Lung (tissue), 12 donors: ENCODE data around the gene SIDT2. TPM values are rescaled to one million over a fixed set of nuclear protein-coding genes. Genes with fewer than 3 reads are reported as not detected.

Source experiments
- ATAC-seq: fragments of 200-7000 bp; cut with Tn5 transposase; one replicate; pipeline ENCODE4 v1.9.1; 2020; ENCODE audit warnings: moderate number of reproducible peaks; ENCODE audit not compliant: insufficient read depth, low FRiP score
- DNase-seq, 3 donors: peaks; one replicate each; pipeline ENCODE4 v3.0.0-alpha.2; 2013 to 2017
- H3K27ac ChIP-seq, 2 donors: one replicate each; pipeline ENCODE4 v1.5.1; 2013; ENCODE audit warnings: mild to moderate bottlenecking in 2 of 2, moderate library complexity in 2 of 2, control low read depth in 1 of 2, inconsistent platforms in 1 of 2, low read depth in 1 of 2, low read length in 1 of 2
- H3K27me3 ChIP-seq, 3 donors: one replicate each; pipeline ENCODE4 v1.5.1; 2013; ENCODE audit warnings: low read length in 2 of 3; ENCODE audit not compliant: control insufficient read depth in 3 of 3, insufficient read depth in 3 of 3
- H3K36me3 ChIP-seq, 4 donors: one replicate each; pipeline ENCODE4 v1.5.1; 2013; ENCODE audit warnings: low read length in 4 of 4, mild to moderate bottlenecking in 1 of 4, moderate library complexity in 1 of 4; ENCODE audit not compliant: control insufficient read depth in 4 of 4, insufficient read depth in 4 of 4
- H3K4me1 ChIP-seq, 5 donors: one replicate each; pipeline ENCODE4 v1.5.1; 2013; ENCODE audit warnings: low read length in 5 of 5, mild to moderate bottlenecking in 2 of 5, moderate library complexity in 1 of 5; ENCODE audit not compliant: control insufficient read depth in 5 of 5, insufficient read depth in 5 of 5
- H3K4me3 ChIP-seq: one replicate; pipeline ENCODE4 v1.5.1; 2013; ENCODE audit warnings: mild to moderate bottlenecking, control low read depth, moderate library complexity
- H3K9ac ChIP-seq, 2 donors: one replicate each; pipeline ENCODE4 v1.5.1; 2013; ENCODE audit warnings: low read length in 2 of 2, control low read depth in 1 of 2; ENCODE audit not compliant: insufficient read depth in 1 of 2
- H3K9me3 ChIP-seq, 4 donors: one replicate each; pipeline ENCODE4 v1.5.1; 2013; ENCODE audit warnings: low read length in 3 of 4, mild to moderate bottlenecking in 1 of 4, moderate library complexity in 1 of 4; ENCODE audit not compliant: control insufficient read depth in 4 of 4, insufficient read depth in 3 of 4
- WGBS, 2 donors: extraction: QIAGEN DNeasy Blood & Tissue Kit; methylation state at CpG; one replicate each; pipeline ENCODE4 v1.1.7; 2013; 5-methylcytosine and 5-hydroxymethylcytosine counted together
- polyA plus RNA-seq, 2 donors: library from polyadenylated mRNA; stranded (reverse); fragments of 200-250 nt; gene quantifications; one replicate each; pipeline ENCODE4 v1.2.1, GENCODE V29; 2013
- total RNA-seq, 2 donors: library from RNA; depleted of rRNA in 1 of 2; stranded (reverse); fragments of >200 nt in 1 of 2; gene quantifications; one replicate each; pipeline ENCODE4 v1.2.1, GENCODE V29; 2014 to 2021
- TF ChIP-seq, protein P1 (sequence below): IDR thresholded peaks from 2 replicates; pipeline ENCODE4 v1.5.1; 2012; ENCODE audit warnings: mild to moderate bottlenecking; ENCODE audit errors: control extremely low read depth, extremely low read depth
- donor health status: control.
- donor health status: control.
- donor health status: Bipolar disorder and iron deficiency.
- donor health status: healthy.
- donor health status: DM: yes; HTN: yes; CAD: no.

Gene SIDT2
- total and polyA plus RNA-seq, 4 donors: 25.4 to 84.8 (median 38.4) TPM

DNA sequence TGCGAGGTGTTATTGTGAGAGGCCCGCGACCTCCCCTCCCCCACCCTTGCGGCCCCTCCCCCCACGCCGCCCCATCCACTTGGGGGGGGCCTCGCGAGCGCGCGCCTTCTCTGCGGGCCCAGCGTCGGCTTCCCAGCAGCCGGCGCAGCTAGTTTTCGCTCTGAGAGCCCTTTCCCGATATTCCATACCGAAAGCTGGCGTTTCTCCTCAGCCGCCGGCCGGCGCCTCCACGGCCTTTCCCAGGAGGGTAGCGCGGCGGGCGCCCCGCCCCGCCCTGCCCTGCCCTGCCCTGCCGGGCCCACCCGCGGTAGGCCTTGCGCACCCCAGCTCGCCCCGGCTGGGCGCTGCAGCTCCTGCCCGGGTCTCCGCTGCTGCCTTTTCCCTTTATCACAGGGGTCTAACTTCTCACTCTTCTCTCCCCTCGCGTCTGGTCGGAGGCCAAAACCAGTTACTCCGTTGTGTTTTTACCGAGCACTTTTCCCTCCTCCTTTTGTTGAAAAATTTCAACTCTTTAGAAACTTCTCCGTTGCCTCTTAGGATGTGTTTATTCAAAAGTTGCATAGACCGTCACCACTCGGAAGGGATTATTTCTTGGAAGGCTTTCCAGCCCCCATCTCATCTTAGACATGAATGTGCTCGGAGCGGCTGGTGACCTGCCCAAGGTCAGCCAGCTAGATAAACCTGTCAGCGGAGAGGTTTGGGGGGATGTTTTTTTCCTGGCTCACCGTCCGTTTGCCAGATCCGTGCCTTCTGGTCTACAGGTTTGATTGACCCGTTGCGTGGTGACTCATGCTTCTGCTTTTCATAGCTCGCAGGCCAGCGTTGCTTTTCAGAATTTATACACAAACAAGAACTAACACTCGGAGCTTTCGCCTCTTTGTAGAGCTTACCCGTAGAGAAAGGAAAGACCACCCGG, 33.8 kb upstream of the SIDT2 start:
- WGBS, 2 donors: 0% methylated on average over 45 to 62 of the region's 62 CpGs
- H3K27me3 ChIP-seq: no peaks in the 10 kb centered on the region
- H3K36me3 ChIP-seq: peaks cover 0 to 6% (median 5%) of the 10 kb centered on the region in 4 donors
- peak overlapping the region; percentile 91 to 92 for H3K27ac ChIP-seq
- peak overlapping the region; percentile 91 for H3K4me3 ChIP-seq
- TF ChIP-seq, protein P1, sequence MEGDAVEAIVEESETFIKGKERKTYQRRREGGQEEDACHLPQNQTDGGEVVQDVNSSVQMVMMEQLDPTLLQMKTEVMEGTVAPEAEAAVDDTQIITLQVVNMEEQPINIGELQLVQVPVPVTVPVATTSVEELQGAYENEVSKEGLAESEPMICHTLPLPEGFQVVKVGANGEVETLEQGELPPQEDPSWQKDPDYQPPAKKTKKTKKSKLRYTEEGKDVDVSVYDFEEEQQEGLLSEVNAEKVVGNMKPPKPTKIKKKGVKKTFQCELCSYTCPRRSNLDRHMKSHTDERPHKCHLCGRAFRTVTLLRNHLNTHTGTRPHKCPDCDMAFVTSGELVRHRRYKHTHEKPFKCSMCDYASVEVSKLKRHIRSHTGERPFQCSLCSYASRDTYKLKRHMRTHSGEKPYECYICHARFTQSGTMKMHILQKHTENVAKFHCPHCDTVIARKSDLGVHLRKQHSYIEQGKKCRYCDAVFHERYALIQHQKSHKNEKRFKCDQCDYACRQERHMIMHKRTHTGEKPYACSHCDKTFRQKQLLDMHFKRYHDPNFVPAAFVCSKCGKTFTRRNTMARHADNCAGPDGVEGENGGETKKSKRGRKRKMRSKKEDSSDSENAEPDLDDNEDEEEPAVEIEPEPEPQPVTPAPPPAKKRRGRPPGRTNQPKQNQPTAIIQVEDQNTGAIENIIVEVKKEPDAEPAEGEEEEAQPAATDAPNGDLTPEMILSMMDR: no peak
- ATAC-seq (peak; percentile 72), DNase-seq (peak; percentile 29 to 66 (median 58))
- H3K4me1 ChIP-seq: peaks cover 0 to 16% (median 4%) of the 10 kb centered on the region in 5 donors
- H3K9me3 ChIP-seq: no peaks in the 10 kb centered on the region
- H3K9ac ChIP-seq: peak overlapping the region; percentile 82 to 86

DNA sequence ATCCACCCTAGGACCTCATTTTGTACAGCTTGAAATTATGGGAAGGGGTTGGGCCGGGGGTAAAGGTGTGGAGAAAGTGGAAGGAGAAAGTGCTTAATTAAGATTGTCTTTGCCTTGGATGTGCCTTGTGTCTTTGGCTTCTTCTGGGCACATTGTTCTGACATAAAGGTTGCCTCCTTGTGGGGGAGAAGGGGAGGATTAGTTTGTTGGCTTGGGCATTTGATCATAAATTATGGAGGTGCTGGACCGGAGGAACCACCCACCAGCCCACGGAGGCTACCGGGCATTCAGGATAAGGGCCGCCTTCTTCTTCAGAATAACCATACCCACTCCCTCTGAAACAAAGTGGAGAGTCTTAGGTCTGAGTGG, 33.2 kb upstream of the SIDT2 start:
- 5 to 7% methylated on average over 5 of the region's 5 CpGs for WGBS, 2 donors
- DNase-seq (peak in 2 of 3 donors; percentile 25 to 29), ATAC-seq (no peak)
- Histone ChIP-seq H3K9ac (peak overlapping the region; percentile 82 to 86), H3K4me3 (peak overlapping the region; percentile 91), H3K9me3 (no peaks in the 10 kb centered on the region), H3K4me1 (peaks cover 0 to 16% (median 5%) of the 10 kb centered on the region in 5 donors), H3K36me3 (peaks cover 0 to 6% (median 5%) of the 10 kb centered on the region in 4 donors), H3K27me3 (no peaks in the 10 kb centered on the region), H3K27ac (peak overlapping the region; percentile 72 to 92)
- TF ChIP-seq, protein P1: no peak

DNA sequence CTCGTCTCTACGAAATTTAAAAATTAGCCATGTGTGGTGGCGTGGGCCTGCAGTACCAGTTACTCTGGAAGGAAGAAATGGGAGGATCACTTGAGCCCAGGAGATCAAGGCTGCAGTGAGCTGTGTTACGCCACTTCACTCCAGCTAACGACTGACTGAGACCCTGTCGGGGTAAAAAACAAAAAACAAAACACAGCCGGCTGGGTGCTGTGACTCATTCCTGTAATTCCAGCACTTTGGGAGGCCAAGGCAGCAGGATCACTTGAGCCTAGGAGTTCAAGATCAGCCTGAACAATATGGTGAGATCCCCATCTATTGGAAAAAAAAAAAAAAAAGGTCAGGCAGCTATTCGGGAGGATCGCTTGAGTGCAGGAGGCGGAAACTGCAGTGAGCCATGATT, 32.0 kb upstream of the SIDT2 start:
- H3K4me3 ChIP-seq: no peak overlapping the region
- DNase-seq: no peak
- no peak for ATAC-seq
- no peaks in the 10 kb centered on the region for H3K9me3 ChIP-seq
- peaks cover 0 to 16% (median 5%) of the 10 kb centered on the region in 5 donors for H3K4me1 ChIP-seq
- H3K36me3 ChIP-seq: peaks cover 0 to 6% (median 5%) of the 10 kb centered on the region in 4 donors
- no peaks in the 10 kb centered on the region for H3K27me3 ChIP-seq
- H3K9ac ChIP-seq: no peak overlapping the region
- TF ChIP-seq, protein P1: no peak
- peak overlapping the region in 1 of 2 donors; percentile 92 for H3K27ac ChIP-seq
- WGBS, 2 donors: 79 to 84% methylated on average over 10 of the region's 10 CpGs
